HepG2 (cell line): Measurements from ENCODE around the gene ITK. TPM values are rescaled to one million over a fixed set of nuclear protein-coding genes. Genes with fewer than 3 reads are reported as not detected.

Experiments
- GATA4 ChIP-seq: sonication (generic); IDR thresholded peaks from 2 replicates; pipeline ENCODE4 v1.6.1; 2016; ENCODE audit warnings: antibody characterized with exemption, low read depth, borderline replicate concordance
- NR2F6 ChIP-seq, 2 experiments: IDR thresholded peaks; 2 replicates each; pipeline ENCODE4 v1.6.1; 2016; ENCODE audit warnings: antibody characterized with exemption in 1 of 2, mild to moderate bottlenecking in 1 of 2
- THAP11 ChIP-seq: IDR thresholded peaks from 2 replicates; pipeline ENCODE4 v1.6.1; 2016; ENCODE audit warnings: missing biosample characterization, missing genetic modification reagents
- ZMYM2 ChIP-seq: sonication (generic); formaldehyde crosslinking; IDR thresholded peaks from 2 replicates; pipeline ENCODE4 v1.8.0; 2022; ENCODE audit warnings: mild to moderate bottlenecking, missing genetic modification reagents
- ZMYM3 ChIP-seq: sonication (generic); formaldehyde crosslinking; IDR thresholded peaks from 2 replicates; pipeline ENCODE4 v1.5.1; 2020; ENCODE audit warnings: mild to moderate bottlenecking, missing genetic modification reagents
- ZNF546 ChIP-seq: sonication (generic); formaldehyde crosslinking; conservative IDR thresholded peaks from 2 replicates; pipeline ENCODE4 v1.8.1; 2023; ENCODE audit warnings: mild to moderate bottlenecking, missing genetic modification reagents
- ZNF720 ChIP-seq: sonication (generic); formaldehyde crosslinking; IDR thresholded peaks from 2 replicates; pipeline ENCODE4 v1.4.0; 2020; ENCODE audit warnings: missing genetic modification reagents
- polyA plus RNA-seq, 8 experiments: library from polyadenylated mRNA; depleted of rRNA in 3 of 8; stranded (reverse) in 7 of 8; unstranded in 1 of 8; fragments of >200 nt; fragmentation: Illumina TruSeq in 4 of 8; extraction: Trizol in 4 of 8; gene quantifications; 2 replicates each; pipeline versions ENCODE4 v1.2.1 to v1.2.3, GENCODE V29; 2011 to 2016; ENCODE audit warnings: low read depth in 4 of 8, missing spikeins in 1 of 8, mixed read lengths in 1 of 8; ENCODE audit not compliant: insufficient read depth in 1 of 8
- total RNA-seq, 5 experiments: library from RNA; depleted of rRNA; stranded (reverse); fragments of >200 nt; fragmentation: Illumina TruSeq; extraction: Trizol; gene quantifications; 2 replicates each; pipeline ENCODE4 v1.2.3, GENCODE V29; 2016; ENCODE audit warnings: low read depth in 1 of 5
- TF ChIP-seq, protein P1 (sequence below): sonication (generic); formaldehyde crosslinking; IDR thresholded peaks from 2 replicates; pipeline ENCODE4 v1.4.0; 2020; ENCODE audit warnings: mild to moderate bottlenecking, missing genetic modification reagents
- TF ChIP-seq, protein P2 (sequence below): IDR thresholded peaks from 2 replicates; pipeline ENCODE4 v1.6.1; 2012; ENCODE audit warnings: inconsistent platforms

ITK gene
- total and polyA plus RNA-seq, 2 of the 13 experiments (the other 11 are each of a cell fraction or from before 2014, with no cell fraction given) = 0.01 TPM; not detected in 1

DNA sequence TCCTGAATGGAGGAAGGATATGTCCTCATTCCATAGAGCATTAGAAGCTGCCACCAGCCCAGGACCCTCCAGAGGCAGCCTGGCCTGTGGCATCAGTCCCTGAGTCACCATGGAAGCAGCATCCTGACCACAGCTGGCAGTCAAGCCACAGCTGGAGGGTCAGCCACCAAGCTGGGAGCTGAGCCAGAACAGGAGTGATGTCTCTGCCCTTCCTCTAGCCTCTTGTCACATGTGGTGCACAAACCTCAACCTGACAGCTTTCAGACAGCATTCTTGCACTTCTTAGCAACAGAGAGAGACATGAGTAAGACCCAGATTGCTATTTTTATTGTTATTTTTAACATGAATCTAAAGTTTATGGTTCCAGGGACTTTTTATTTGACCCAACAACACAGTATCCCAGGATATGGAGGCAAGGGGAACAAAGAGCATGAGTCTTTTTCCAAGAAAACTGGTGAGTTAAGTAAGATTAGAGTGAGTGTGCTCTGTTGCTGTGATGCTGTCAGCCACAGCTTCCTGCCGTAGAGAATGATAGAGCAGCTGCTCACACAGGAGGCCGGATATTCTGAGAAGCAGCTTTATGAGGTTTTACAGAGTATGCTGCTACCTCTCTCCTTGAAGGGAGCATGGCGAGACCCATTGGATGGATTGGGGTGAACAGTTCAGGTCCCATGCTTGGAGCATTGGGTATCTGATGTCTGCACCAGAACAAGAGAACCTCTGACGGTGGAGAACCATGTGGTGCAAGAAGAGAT, 72.2 kb downstream of the ITK start (continued):
- TF ChIP-seq, protein P1, sequence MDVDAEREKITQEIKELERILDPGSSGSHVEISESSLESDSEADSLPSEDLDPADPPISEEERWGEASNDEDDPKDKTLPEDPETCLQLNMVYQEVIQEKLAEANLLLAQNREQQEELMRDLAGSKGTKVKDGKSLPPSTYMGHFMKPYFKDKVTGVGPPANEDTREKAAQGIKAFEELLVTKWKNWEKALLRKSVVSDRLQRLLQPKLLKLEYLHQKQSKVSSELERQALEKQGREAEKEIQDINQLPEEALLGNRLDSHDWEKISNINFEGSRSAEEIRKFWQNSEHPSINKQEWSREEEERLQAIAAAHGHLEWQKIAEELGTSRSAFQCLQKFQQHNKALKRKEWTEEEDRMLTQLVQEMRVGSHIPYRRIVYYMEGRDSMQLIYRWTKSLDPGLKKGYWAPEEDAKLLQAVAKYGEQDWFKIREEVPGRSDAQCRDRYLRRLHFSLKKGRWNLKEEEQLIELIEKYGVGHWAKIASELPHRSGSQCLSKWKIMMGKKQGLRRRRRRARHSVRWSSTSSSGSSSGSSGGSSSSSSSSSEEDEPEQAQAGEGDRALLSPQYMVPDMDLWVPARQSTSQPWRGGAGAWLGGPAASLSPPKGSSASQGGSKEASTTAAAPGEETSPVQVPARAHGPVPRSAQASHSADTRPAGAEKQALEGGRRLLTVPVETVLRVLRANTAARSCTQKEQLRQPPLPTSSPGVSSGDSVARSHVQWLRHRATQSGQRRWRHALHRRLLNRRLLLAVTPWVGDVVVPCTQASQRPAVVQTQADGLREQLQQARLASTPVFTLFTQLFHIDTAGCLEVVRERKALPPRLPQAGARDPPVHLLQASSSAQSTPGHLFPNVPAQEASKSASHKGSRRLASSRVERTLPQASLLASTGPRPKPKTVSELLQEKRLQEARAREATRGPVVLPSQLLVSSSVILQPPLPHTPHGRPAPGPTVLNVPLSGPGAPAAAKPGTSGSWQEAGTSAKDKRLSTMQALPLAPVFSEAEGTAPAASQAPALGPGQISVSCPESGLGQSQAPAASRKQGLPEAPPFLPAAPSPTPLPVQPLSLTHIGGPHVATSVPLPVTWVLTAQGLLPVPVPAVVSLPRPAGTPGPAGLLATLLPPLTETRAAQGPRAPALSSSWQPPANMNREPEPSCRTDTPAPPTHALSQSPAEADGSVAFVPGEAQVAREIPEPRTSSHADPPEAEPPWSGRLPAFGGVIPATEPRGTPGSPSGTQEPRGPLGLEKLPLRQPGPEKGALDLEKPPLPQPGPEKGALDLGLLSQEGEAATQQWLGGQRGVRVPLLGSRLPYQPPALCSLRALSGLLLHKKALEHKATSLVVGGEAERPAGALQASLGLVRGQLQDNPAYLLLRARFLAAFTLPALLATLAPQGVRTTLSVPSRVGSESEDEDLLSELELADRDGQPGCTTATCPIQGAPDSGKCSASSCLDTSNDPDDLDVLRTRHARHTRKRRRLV = no peak
- TF ChIP-seq, protein P2, sequence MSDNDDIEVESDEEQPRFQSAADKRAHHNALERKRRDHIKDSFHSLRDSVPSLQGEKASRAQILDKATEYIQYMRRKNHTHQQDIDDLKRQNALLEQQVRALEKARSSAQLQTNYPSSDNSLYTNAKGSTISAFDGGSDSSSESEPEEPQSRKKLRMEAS = no peak
- no peak for TF ChIP-seq ZMYM2
- TF ChIP-seq GATA4 = no peak
- no peak for TF ChIP-seq ZNF546 (CRISPR knock-in tag)
- no peak for TF ChIP-seq THAP11 (CRISPR knock-in tag)
- no peak for TF ChIP-seq ZMYM3
- no peak for TF ChIP-seq ZNF720 (CRISPR knock-in tag)
- TF ChIP-seq NR2F6 (IDR thresholded peaks at IDR 0.05) = no peak
- no peak for TF ChIP-seq NR2F6 (CRISPR knock-in tag; IDR thresholded peaks at IDR 0.05)
